IMR-90 (cell line): ENCODE data around the gene CCDC97. TPM values are rescaled to one million over a fixed set of nuclear protein-coding genes. Genes with fewer than 3 reads are reported as not detected.

Experiments used
- ATAC-seq: fragments of 200-7000 bp; cut with Tn5 transposase; 2 replicates; pipeline ENCODE4 v1.9.1; 2020; ENCODE audit warnings: low read depth, mild to moderate bottlenecking, moderate library complexity
- BruUV-seq: library from RNA; stranded (reverse); fragments of 400-500 nt; replicated peaks from 2 replicates; lab custom pipeline; 2021; lab: Mats Ljungman, UMichigan
- CTCF ChIA-PET: fragments of 300-600 bp; formaldehyde crosslinking; extraction: SDS; loops from one replicate; lab custom pipeline; 2021; ENCODE audit warnings: antibody characterized with exemption; lab: Yijun Ruan, JAX
- POLR2A ChIA-PET: fragments of 300-600 bp; sonication (Branson Sonifier 250); formaldehyde crosslinking; loops from one replicate; lab custom pipeline; 2022; ENCODE audit warnings: antibody characterized with exemption; ENCODE audit not compliant: unreplicated experiment; lab: Charles Lee
- DNase-seq: peaks from one replicate; pipeline ENCODE4 v3.0.0; 2013
- H2AFZ ChIP-seq: replicated peaks from 2 replicates; pipeline ENCODE3; 2013; ENCODE audit warnings: low read length, mild to moderate bottlenecking; ENCODE audit not compliant: poor library complexity
- H2AK5ac ChIP-seq: 2 replicates; pipeline ENCODE4 v1.6.1; 2013; ENCODE audit warnings: low read depth, low read length, inconsistent platforms
- H2AK9ac ChIP-seq: replicated peaks from 2 replicates; pipeline ENCODE3; 2013; ENCODE audit warnings: mild to moderate bottlenecking, low read depth, low read length, moderate library complexity; ENCODE audit not compliant: poor library complexity
- H2BK120ac ChIP-seq: 2 replicates; pipeline ENCODE4 v1.6.1; 2013; ENCODE audit warnings: low read depth, low read length, inconsistent platforms
- H2BK15ac ChIP-seq: 3 replicates; pipeline ENCODE4 v1.6.1; 2013; ENCODE audit warnings: low read depth, low read length, inconsistent platforms
- H2BK20ac ChIP-seq: 2 replicates; pipeline ENCODE4 v1.6.1; 2013; ENCODE audit warnings: low read depth, mild to moderate bottlenecking, inconsistent platforms, low read length, moderate library complexity
- H2BK5ac ChIP-seq: 2 replicates; pipeline ENCODE4 v1.6.1; 2013; ENCODE audit warnings: mild to moderate bottlenecking, low read depth, low read length, inconsistent platforms; ENCODE audit not compliant: poor library complexity, severe bottlenecking
- H3K14ac ChIP-seq: replicated peaks from 2 replicates; pipeline ENCODE4 v1.6.1; 2013; ENCODE audit warnings: low read depth, low read length, inconsistent platforms
- H3K18ac ChIP-seq: 2 replicates; pipeline ENCODE4 v1.6.1; 2013; ENCODE audit warnings: low read depth, low read length, control low read depth
- H3K23ac ChIP-seq: 2 replicates; pipeline ENCODE4 v1.6.1; 2013; ENCODE audit warnings: low read depth, low read length, inconsistent platforms
- H3K27ac ChIP-seq: 2 replicates; pipeline ENCODE4 v1.5.1; 2013; ENCODE audit warnings: mild to moderate bottlenecking, control low read depth, low read length; ENCODE audit not compliant: insufficient read depth
- H3K27me3 ChIP-seq: 2 replicates; pipeline ENCODE4 v1.6.1; 2013; ENCODE audit warnings: low read length; ENCODE audit not compliant: control insufficient read depth, insufficient read depth
- H3K36me3 ChIP-seq: 2 replicates; pipeline ENCODE4 v1.6.1; 2013; ENCODE audit warnings: low read length, mixed read lengths; ENCODE audit not compliant: control insufficient read depth, insufficient read depth
- H3K4ac ChIP-seq: 2 replicates; pipeline ENCODE4 v1.6.1; 2013; ENCODE audit warnings: low read depth, low read length, inconsistent platforms
- H3K4me1 ChIP-seq: 2 replicates; pipeline ENCODE4 v1.6.1; 2013; ENCODE audit warnings: low read length, mixed read lengths; ENCODE audit not compliant: control insufficient read depth, insufficient read depth
- H3K4me2 ChIP-seq: 2 replicates; pipeline ENCODE4 v1.6.1; 2013; ENCODE audit warnings: low read depth, mild to moderate bottlenecking, control low read depth, low read length, moderate library complexity
- H3K4me3 ChIP-seq: 2 replicates; pipeline ENCODE4 v1.5.1; 2013; ENCODE audit warnings: low read depth, mild to moderate bottlenecking, control low read depth, low read length, moderate library complexity; ENCODE audit not compliant: insufficient read depth
- H3K56ac ChIP-seq: 2 replicates; pipeline ENCODE4 v1.6.1; 2013; ENCODE audit warnings: low read length, inconsistent platforms; ENCODE audit not compliant: insufficient read depth; ENCODE audit errors: extremely low read depth
- H3K79me1 ChIP-seq, 2 experiments: 2 replicates each; pipeline ENCODE4 v1.6.1; 2013; ENCODE audit warnings: low read length in 2 of 2, inconsistent platforms in 1 of 2, low read depth in 1 of 2
- H3K9ac ChIP-seq: 2 replicates; pipeline ENCODE4 v1.6.1; 2013; ENCODE audit warnings: low read depth, low read length, control low read depth
- H3K9me1 ChIP-seq: 2 replicates; pipeline ENCODE4 v1.6.1; 2013; ENCODE audit warnings: low read length, inconsistent platforms; ENCODE audit not compliant: insufficient read depth
- H3K9me3 ChIP-seq: 2 replicates; pipeline ENCODE4 v1.6.1; 2013; ENCODE audit warnings: low read length; ENCODE audit not compliant: control insufficient read depth, insufficient read depth
- H4K20me1 ChIP-seq: 2 replicates; pipeline ENCODE4 v1.6.1; 2013; ENCODE audit warnings: low read length, inconsistent platforms; ENCODE audit not compliant: insufficient read depth
- H4K5ac ChIP-seq: 2 replicates; pipeline ENCODE4 v1.6.1; 2013; ENCODE audit warnings: mild to moderate bottlenecking, low read depth, low read length, control low read depth
- H4K8ac ChIP-seq, 2 experiments: 2 replicates each; pipeline ENCODE4 v1.6.1; 2013; ENCODE audit warnings: low read depth in 2 of 2, low read length in 2 of 2, control low read depth in 1 of 2, inconsistent platforms in 1 of 2
- H4K91ac ChIP-seq: 2 replicates; pipeline ENCODE4 v1.6.1; 2013; ENCODE audit warnings: low read depth, low read length, inconsistent platforms; ENCODE audit not compliant: insufficient read depth
- BHLHE40 ChIP-seq: fragments of 150-350 bp; IDR thresholded peaks from 2 replicates; pipeline ENCODE4 v1.6.1; 2016; ENCODE audit warnings: mild to moderate bottlenecking, low read depth, low read length
- CEBPB ChIP-seq: IDR thresholded peaks from 2 replicates; pipeline ENCODE4 v1.6.1; 2012; ENCODE audit warnings: low read depth, low read length, improper control_type of control experiment
- CHD1 ChIP-seq: IDR thresholded peaks from 2 replicates; pipeline ENCODE4 v1.6.1; 2012; ENCODE audit warnings: low read depth, low read length, improper control_type of control experiment
- ELK1 ChIP-seq: fragments of 150-350 bp; IDR thresholded peaks from 2 replicates; pipeline ENCODE4 v1.6.1; 2016; ENCODE audit warnings: low read depth, mild to moderate bottlenecking, low read length, moderate library complexity, borderline replicate concordance
- FOS ChIP-seq: fragments of 150-350 bp; IDR thresholded peaks from 2 replicates; pipeline ENCODE4 v1.6.1; 2016; ENCODE audit warnings: low read depth, low read length
- MAFK ChIP-seq: IDR thresholded peaks from 2 replicates; pipeline ENCODE4 v1.6.1; 2012; ENCODE audit warnings: low read depth, low read length, improper control_type of control experiment
- MAZ ChIP-seq: IDR thresholded peaks from 2 replicates; pipeline ENCODE4 v1.6.1; 2012; ENCODE audit warnings: low read depth, mild to moderate bottlenecking, low read length, improper control_type of control experiment, moderate library complexity, borderline replicate concordance
- MXI1 ChIP-seq: IDR thresholded peaks from 2 replicates; pipeline ENCODE4 v1.6.1; 2012; ENCODE audit warnings: low read depth, mild to moderate bottlenecking, low read length, moderate library complexity, borderline replicate concordance
- NFE2L2 ChIP-seq: fragments of 150-350 bp; IDR thresholded peaks from 2 replicates; pipeline ENCODE4 v1.6.1; 2016; ENCODE audit warnings: low read depth, mild to moderate bottlenecking, low read length
- POLR2A ChIP-seq: IDR thresholded peaks from 2 replicates; pipeline ENCODE4 v1.6.1; 2012; ENCODE audit warnings: mild to moderate bottlenecking, low read depth, low read length
- RAD21 ChIP-seq: IDR thresholded peaks from 2 replicates; pipeline ENCODE4 v1.6.1; 2012; ENCODE audit warnings: low read length, improper control_type of control experiment
- RFX5 ChIP-seq: IDR thresholded peaks from 2 replicates; pipeline ENCODE4 v1.8.0; 2012; ENCODE audit warnings: low read depth, mild to moderate bottlenecking, low read length, moderate library complexity
- SMC3 ChIP-seq: fragments of 150-350 bp; IDR thresholded peaks from 2 replicates; pipeline ENCODE4 v1.6.1; 2016; ENCODE audit warnings: low read depth, mild to moderate bottlenecking, antibody characterized with exemption, low read length, moderate library complexity
- USF2 ChIP-seq: fragments of 150-350 bp; IDR thresholded peaks from 2 replicates; pipeline ENCODE4 v1.6.1; 2017; ENCODE audit warnings: mild to moderate bottlenecking, antibody characterized with exemption, low read length, low read depth
- WGBS, 2 experiments: methylation state at CpG; one replicate each; pipeline versions ENCODE4 v1.1.5 to v1.1.7; 2013; ENCODE audit warnings: missing lambda C conversion rate in 2 of 2; ENCODE audit not compliant: insufficient read length in 1 of 2; ENCODE audit errors: extremely low coverage in 2 of 2; 5-methylcytosine and 5-hydroxymethylcytosine counted together
- dilution Hi-C: fragments of 300-500 bp; cut with HindIII; formaldehyde crosslinking; loops from one replicate; pipeline ENCODE4 v1.14.3; 2018; ENCODE audit warnings: low sequenced_read_pairs; ENCODE audit not compliant: unreplicated experiment
- in situ Hi-C: fragments of 300-500 bp; cut with MboI; formaldehyde crosslinking; loops from 3 replicates; pipeline ENCODE4 v1.14.3; 2019; ENCODE audit warnings: low sequenced_read_pairs, inconsistent platforms, mixed read lengths
- intact Hi-C: fragments of 100-400 bp; cut with micrococcal nuclease; formaldehyde crosslinking; loops from 2 replicates; pipeline ENCODE4 v1.10.0; 2022
- polyA plus RNA-seq, 3 experiments: library from polyadenylated mRNA; depleted of rRNA; stranded (reverse); fragments of >200 nt; gene quantifications; 2 replicates each; pipeline ENCODE4 v1.2.3, GENCODE V29; 2012; ENCODE audit warnings: low replicate concordance in 1 of 3
- total RNA-seq: library from RNA; depleted of rRNA; stranded (reverse); fragments of >200 nt; gene quantifications from 2 replicates; pipeline ENCODE4 v1.2.3, GENCODE V29; 2012
- TF ChIP-seq, protein P1 (sequence below): conservative IDR thresholded peaks from 2 replicates; pipeline ENCODE4 v1.5.1; 2012; ENCODE audit warnings: mild to moderate bottlenecking, low read depth, low read length, improper control_type of control experiment

CCDC97 gene
- total and polyA plus RNA-seq, 2 of the 4 experiments (the other 2 are of a cell fraction), result 4.1 to 11.0 TPM

DNA sequence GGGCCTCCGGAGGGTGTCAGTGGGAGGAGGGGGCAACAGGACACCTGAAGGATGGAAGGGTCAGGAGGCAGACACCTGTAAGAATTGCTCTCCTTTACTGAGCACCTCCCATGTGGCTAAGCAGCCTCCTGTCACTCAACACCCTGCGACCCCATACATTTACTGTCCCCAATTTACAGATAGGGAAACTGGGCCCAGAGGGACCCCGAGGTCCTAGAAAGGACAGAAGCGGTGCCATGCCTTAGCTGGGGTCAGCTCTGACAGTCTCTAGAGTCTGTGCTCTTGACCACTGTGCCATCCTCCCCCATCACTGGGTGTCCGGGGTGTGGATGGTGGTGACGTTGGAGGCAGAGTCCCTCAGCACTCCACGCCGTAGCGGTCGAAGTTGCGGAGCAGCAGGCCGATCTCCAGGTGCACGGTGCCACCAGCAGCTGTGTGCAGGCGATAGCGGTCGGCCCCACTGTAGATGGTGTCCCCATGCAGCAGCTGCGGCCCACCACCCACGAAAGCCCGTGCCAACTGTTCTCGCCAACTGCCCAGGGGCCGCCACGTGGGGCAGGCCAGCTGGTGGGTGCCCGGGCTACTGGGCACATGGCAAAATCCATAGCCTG, 44.5 kb downstream of the CCDC97 start:
- Histone ChIP-seq H3K9ac (peak overlapping the region; percentile 86), H2BK20ac (no peak overlapping the region; the same call in 1 of the 2 replicates), H4K91ac (0 out of 2 replicates have a peak overlapping the region, but pooled peaks have one; percentile 32), H3K14ac (peak overlapping the region; percentile 73; the same call in 1 of the 2 replicates), H2AK5ac (peak overlapping the region; percentile 77), H3K79me1 (peaks cover 8 to 40% of the 10 kb centered on the region in 2 experiments; a peak in 3 of 4 replicates), H3K4me3 (peak overlapping the region; percentile 76), H2BK5ac (peak overlapping the region; percentile 42), H3K18ac (peak overlapping the region; percentile 58), H3K27me3 (no peaks in the 10 kb centered on the region), H3K9me1 (no peaks in the 10 kb centered on the region), H3K27ac (peak overlapping the region; percentile 73), H3K23ac (no peak overlapping the region), H3K56ac (no peak overlapping the region), H3K4me2 (peak overlapping the region; percentile 76), H3K36me3 (no peaks in the 10 kb centered on the region), H2BK120ac (peak overlapping the region; percentile 71), H4K8ac (peak overlapping the region; percentile 49 to 87; a peak in 1 of 4 replicates), H3K4me1 (no peaks in the 10 kb centered on the region), H3K4ac (peak overlapping the region; percentile 73), H2BK15ac (peak overlapping the region; percentile 56; the same call in 1 of the 3 replicates), H4K20me1 (peaks cover 37% of the 10 kb centered on the region), H3K9me3 (no peaks in the 10 kb centered on the region), H4K5ac (peak overlapping the region; percentile 47; the same call in 1 of the 2 replicates), H2AK9ac (peak overlapping the region; percentile 86), H2AFZ (peak overlapping the region; percentile 88)
- ATAC-seq, result no peak
- no TSS peak for BruUV-seq
- WGBS, 2 experiments, result 93% methylated on average over 15 of the region's 23 CpGs; no CpG with 5 or more reads in 1 of the 2 experiments
- in situ Hi-C loops, result no loop called here
- dilution Hi-C loops, result no loop called here
- DNase-seq, result no peak
- ChIA-PET CTCF (no interaction called here), POLR2A (no interaction called here)
- intact Hi-C loops, result loop anchor here (5.0 kb wide), 2 partner anchors 43 to 92 kb away; partner anchors contain the start of genes BCKDHA, EXOSC5 and HNRNPUL1
- TF ChIP-seq, protein P1, sequence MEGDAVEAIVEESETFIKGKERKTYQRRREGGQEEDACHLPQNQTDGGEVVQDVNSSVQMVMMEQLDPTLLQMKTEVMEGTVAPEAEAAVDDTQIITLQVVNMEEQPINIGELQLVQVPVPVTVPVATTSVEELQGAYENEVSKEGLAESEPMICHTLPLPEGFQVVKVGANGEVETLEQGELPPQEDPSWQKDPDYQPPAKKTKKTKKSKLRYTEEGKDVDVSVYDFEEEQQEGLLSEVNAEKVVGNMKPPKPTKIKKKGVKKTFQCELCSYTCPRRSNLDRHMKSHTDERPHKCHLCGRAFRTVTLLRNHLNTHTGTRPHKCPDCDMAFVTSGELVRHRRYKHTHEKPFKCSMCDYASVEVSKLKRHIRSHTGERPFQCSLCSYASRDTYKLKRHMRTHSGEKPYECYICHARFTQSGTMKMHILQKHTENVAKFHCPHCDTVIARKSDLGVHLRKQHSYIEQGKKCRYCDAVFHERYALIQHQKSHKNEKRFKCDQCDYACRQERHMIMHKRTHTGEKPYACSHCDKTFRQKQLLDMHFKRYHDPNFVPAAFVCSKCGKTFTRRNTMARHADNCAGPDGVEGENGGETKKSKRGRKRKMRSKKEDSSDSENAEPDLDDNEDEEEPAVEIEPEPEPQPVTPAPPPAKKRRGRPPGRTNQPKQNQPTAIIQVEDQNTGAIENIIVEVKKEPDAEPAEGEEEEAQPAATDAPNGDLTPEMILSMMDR, result no peak
- TF ChIP-seq POLR2A, result no peak
- no peak for TF ChIP-seq BHLHE40
- no peak for TF ChIP-seq CHD1
- no peak for TF ChIP-seq NFE2L2
- TF ChIP-seq USF2, result no peak
- no peak for TF ChIP-seq MAZ
- TF ChIP-seq SMC3, result no peak
- TF ChIP-seq RFX5, result no peak
- no peak for TF ChIP-seq RAD21
- TF ChIP-seq FOS, result no peak
- TF ChIP-seq ELK1, result no peak
- no peak for TF ChIP-seq MAFK
- TF ChIP-seq MXI1, result no peak
- TF ChIP-seq CEBPB, result no peak
